AG09319 (cell line): ENCODE measurements around the gene KLHL18.
A peak's percentile ranks its signal among the peaks of the same experiment; 100 is the strongest.

ENCODE experiments used
- DNase-seq: peaks from one replicate; pipeline ENCODE4 v3.0.0-alpha.2; 2010; ENCODE audit warnings: low read depth; ENCODE audit errors: extremely low read depth
- CTCF ChIP-seq: IDR thresholded peaks from 2 replicates; pipeline ENCODE4 v1.5.1; 2011; ENCODE audit warnings: low read depth, mild to moderate bottlenecking, inconsistent platforms, low read length, moderate library complexity

The KLHL18 gene

GRCh38 chr3:47265008-47265407 lies 17.7 kb upstream of the KLHL18 start:
- DNase-seq = no peak
- no peak for TF ChIP-seq CTCF

- DNase-seq = no peak
- no peak for TF ChIP-seq CTCF
Observed at GRCh38 chr3:47265725-47266428, 16.9 kb upstream of the KLHL18 start.

GRCh38 chr3:47266709-47267489 lies 15.8 kb upstream of the KLHL18 start:
- peak; percentile 84 for DNase-seq

GRCh38 chr3:47267490-47267824 lies 15.3 kb upstream of the KLHL18 start:
- no peak for TF ChIP-seq CTCF
- DNase-seq = no peak

More at GRCh38 chr3:47266709-47267489, 15.8 kb upstream of the KLHL18 start:
- no peak for TF ChIP-seq CTCF

- no peak for TF ChIP-seq CTCF
- no peak for DNase-seq
Observed at GRCh38 chr3:47270526-47270925, 12.2 kb upstream of the KLHL18 start.

- no peak for DNase-seq
- no peak for TF ChIP-seq CTCF
Observed at GRCh38 chr3:47273564-47273963, 9.2 kb upstream of the KLHL18 start.

GRCh38 chr3:47274652-47275051 lies 8.1 kb upstream of the KLHL18 start:
- TF ChIP-seq CTCF = no peak
- no peak for DNase-seq
